GM19395 (cell line): ENCODE data around the gene PCNX3.

ENCODE experiments used
- ATAC-seq: cut with Tn5 transposase; IDR thresholded peaks from one replicate; pipeline ENCODE4 v1.9.1; 2021; ENCODE audit warnings: mild to moderate bottlenecking, moderate library complexity; ENCODE audit not compliant: unreplicated experiment

Gene PCNX3

GRCh38 chr11:65615229-65615949 lies at the start of gene PCNX3:
PCNX3 (plus strand) TSS chr11:65615776; CDS start chr11:65616312, 536 bp downstream.
- peak; percentile 87 for ATAC-seq

GRCh38 chr11:65569164-65569972 lies 46.2 kb upstream of the PCNX3 start:
- ATAC-seq = peak; percentile 11

GRCh38 chr11:65569973-65570918 lies 45.3 kb upstream of the PCNX3 start, which contains the start of gene ZNRD2:
ZNRD2 (plus strand) TSS chr11:65570477; CDS start chr11:65570492, 15 bp downstream.
- peak; percentile 65 for ATAC-seq

- ATAC-seq = no peak
Observed at GRCh38 chr11:65571420-65571819, 44.2 kb upstream of the PCNX3 start.

- no peak for ATAC-seq
Observed at GRCh38 chr11:65571940-65572339, 43.6 kb upstream of the PCNX3 start.

GRCh38 chr11:65572356-65573051 lies 43.1 kb upstream of the PCNX3 start, which contains the start of gene FAM89B:
FAM89B (plus strand) TSS chr11:65572538; CDS start chr11:65572670, 132 bp downstream.
- no peak for ATAC-seq

GRCh38 chr11:65573391-65574079 lies 42.0 kb upstream of the PCNX3 start:
- no peak for ATAC-seq

GRCh38 chr11:65574109-65574810 lies 41.3 kb upstream of the PCNX3 start:
- ATAC-seq = peak; percentile 38

- no peak for ATAC-seq
Observed at GRCh38 chr11:65574811-65575567, 40.6 kb upstream of the PCNX3 start.

GRCh38 chr11:65575568-65576231 lies 39.9 kb upstream of the PCNX3 start, which contains the start of gene EHBP1L1:
EHBP1L1 (plus strand) TSS chr11:65576053; CDS start chr11:65576303, 250 bp downstream.
- ATAC-seq = no peak

GRCh38 chr11:65576232-65576866 lies 39.2 kb upstream of the PCNX3 start:
- no peak for ATAC-seq

- ATAC-seq = no peak
Observed at GRCh38 chr11:65576867-65577755, 38.5 kb upstream of the PCNX3 start.

- ATAC-seq = no peak
Observed at GRCh38 chr11:65577756-65578109, 37.8 kb upstream of the PCNX3 start.

- no peak for ATAC-seq
Observed at GRCh38 chr11:65578134-65578533, 37.4 kb upstream of the PCNX3 start.

GRCh38 chr11:65578667-65579066 lies 36.9 kb upstream of the PCNX3 start:
- ATAC-seq = no peak

- ATAC-seq = no peak
Observed at GRCh38 chr11:65579291-65579690, 36.3 kb upstream of the PCNX3 start.
